ENCODE results near the gene TOP3B.

GRCh38 chr22:21918466-21919185, 64.0 kb downstream of the TOP3B start:
- TF ChIP-seq CTCF (IDR thresholded peaks at IDR 0.05) (no peak), POLR2A (IDR thresholded peaks at IDR 0.05) (no peak), POLR2AphosphoS5 (IDR thresholded peaks at IDR 0.05) (no peak), EP300 (IDR thresholded peaks at IDR 0.05; ENCODE audit: low read depth) (no peak)

All from transverse colon (tissue), 4 donors.